HG02798 (cell line): ENCODE measurements around the gene ACOT7.
"Not testable (repeated sequence)": the region's sequence is repeated elsewhere in the genome, so short reads cannot be mapped to it uniquely, and the experiment has no call there.

ENCODE experiments used
- ATAC-seq: cut with Tn5 transposase; IDR thresholded peaks from one replicate; pipeline ENCODE4 v1.9.1; 2021; ENCODE audit warnings: mild to moderate bottlenecking; ENCODE audit not compliant: unreplicated experiment, poor library complexity

The ACOT7 gene

GRCh38 chr1:6365047-6365446 is 28.5 kb downstream of the ACOT7 start:
- ATAC-seq: no peak

GRCh38 chr1:6363085-6363884 is 30.3 kb downstream of the ACOT7 start:
- ATAC-seq: not testable (repeated sequence)

GRCh38 chr1:6361124-6361775 is 32.3 kb downstream of the ACOT7 start:
- ATAC-seq: no peak

- ATAC-seq: no peak
These were observed 33.0 kb downstream of the ACOT7 start for GRCh38 chr1:6360517-6361070.

- peak; percentile 17 for ATAC-seq
These were observed 33.5 kb downstream of the ACOT7 start for GRCh38 chr1:6360117-6360496.

GRCh38 chr1:6359216-6360116 is 34.1 kb downstream of the ACOT7 start:
- peak; percentile 88 for ATAC-seq

- no peak for ATAC-seq
These were observed 34.8 kb downstream of the ACOT7 start for GRCh38 chr1:6358757-6359201.

GRCh38 chr1:6358144-6358624 is 35.4 kb downstream of the ACOT7 start:
- no peak for ATAC-seq

- no peak for ATAC-seq
These were observed 36.2 kb downstream of the ACOT7 start for GRCh38 chr1:6357243-6357936.

GRCh38 chr1:6355621-6356020 is 37.9 kb downstream of the ACOT7 start:
- no peak for ATAC-seq

GRCh38 chr1:6354659-6355317 is 38.8 kb downstream of the ACOT7 start:
- no peak for ATAC-seq

GRCh38 chr1:6353955-6354658 is 39.5 kb downstream of the ACOT7 start:
- no peak for ATAC-seq

- no peak for ATAC-seq
These were observed 40.0 kb downstream of the ACOT7 start for GRCh38 chr1:6353619-6353954.

- ATAC-seq: no peak
These were observed 41.4 kb downstream of the ACOT7 start for GRCh38 chr1:6352138-6352563.

- no peak for ATAC-seq
These were observed 42.0 kb downstream of the ACOT7 start for GRCh38 chr1:6351480-6352137.

GRCh38 chr1:6350416-6351088 is 43.0 kb downstream of the ACOT7 start:
- ATAC-seq: no peak

GRCh38 chr1:6349254-6349943 is 44.2 kb downstream of the ACOT7 start:
- no peak for ATAC-seq
